ENCODE measurements around the gene SPACA7. TPM values are rescaled to one million over a fixed set of nuclear protein-coding genes. Genes with fewer than 3 reads are reported as not detected.
"Not testable (repeated sequence)": the region's sequence is repeated elsewhere in the genome, so short reads cannot be mapped to it uniquely, and the experiment has no call there.

The SPACA7 gene
- polyA plus RNA-seq, 1 donor: not detected

DNA sequence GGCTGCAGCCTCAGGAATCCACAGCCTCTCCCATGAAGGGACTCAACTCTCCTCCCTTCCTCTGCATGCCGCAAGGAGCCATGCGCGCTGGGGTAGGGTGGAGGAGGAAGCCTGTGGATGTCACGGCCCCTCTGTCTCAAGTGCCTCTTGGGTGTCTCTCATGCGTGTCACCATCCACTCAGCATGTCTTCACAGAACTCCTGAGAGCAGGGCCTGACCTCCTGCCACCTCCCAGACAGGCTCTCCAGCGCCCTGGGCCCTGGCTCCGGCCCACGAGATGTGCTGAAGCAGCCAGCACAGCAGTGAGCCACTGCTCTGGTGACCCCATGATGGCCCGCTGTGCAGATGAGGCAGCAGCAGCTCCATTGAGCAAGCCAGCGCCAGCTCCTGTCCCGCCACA lies 25.9 kb upstream of the SPACA7 start:
- no peak for DNase-seq (ENCODE audit: low read depth)

DNA sequence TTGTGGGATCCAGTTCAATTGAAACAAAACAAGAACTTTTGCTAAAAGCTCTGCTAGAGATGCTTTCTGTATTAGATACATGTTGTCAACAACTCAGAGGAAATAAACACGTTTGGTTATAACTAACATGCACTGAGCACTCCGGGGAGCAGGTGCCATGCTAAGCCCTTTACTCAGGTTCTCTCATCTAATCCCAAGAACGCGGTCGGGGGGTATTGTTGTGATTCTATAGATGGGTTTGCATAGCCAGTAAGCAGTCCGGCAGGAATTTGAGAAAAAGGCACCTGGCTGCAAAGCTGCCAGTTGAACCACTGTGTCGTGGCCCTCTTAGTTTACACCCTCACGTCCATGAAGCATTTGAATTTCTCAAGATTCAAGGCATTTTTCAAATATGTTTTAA lies 24.3 kb upstream of the SPACA7 start:
- DNase-seq (ENCODE audit: low read depth): no peak

DNA sequence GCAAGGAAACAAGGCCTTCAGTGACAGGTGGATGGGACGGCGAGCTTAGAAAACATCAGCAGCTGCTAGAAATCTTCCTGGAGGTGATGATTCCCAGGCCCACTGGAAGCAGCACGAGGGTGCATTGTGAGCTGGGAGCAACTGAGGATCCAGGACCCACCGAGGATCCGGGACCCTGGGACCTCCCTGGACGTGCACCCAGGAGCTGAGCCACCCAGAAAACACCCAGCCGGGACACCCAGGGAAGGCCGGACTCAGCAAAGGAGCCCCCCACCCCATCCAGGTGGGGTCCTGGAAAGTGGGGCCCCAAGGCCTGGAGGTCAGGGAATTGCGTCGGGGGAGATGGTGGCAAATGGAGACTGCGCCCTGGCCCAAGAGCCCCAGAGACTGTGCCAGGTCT lies 22.3 kb upstream of the SPACA7 start:
- no peak for DNase-seq (ENCODE audit: low read depth)

DNA sequence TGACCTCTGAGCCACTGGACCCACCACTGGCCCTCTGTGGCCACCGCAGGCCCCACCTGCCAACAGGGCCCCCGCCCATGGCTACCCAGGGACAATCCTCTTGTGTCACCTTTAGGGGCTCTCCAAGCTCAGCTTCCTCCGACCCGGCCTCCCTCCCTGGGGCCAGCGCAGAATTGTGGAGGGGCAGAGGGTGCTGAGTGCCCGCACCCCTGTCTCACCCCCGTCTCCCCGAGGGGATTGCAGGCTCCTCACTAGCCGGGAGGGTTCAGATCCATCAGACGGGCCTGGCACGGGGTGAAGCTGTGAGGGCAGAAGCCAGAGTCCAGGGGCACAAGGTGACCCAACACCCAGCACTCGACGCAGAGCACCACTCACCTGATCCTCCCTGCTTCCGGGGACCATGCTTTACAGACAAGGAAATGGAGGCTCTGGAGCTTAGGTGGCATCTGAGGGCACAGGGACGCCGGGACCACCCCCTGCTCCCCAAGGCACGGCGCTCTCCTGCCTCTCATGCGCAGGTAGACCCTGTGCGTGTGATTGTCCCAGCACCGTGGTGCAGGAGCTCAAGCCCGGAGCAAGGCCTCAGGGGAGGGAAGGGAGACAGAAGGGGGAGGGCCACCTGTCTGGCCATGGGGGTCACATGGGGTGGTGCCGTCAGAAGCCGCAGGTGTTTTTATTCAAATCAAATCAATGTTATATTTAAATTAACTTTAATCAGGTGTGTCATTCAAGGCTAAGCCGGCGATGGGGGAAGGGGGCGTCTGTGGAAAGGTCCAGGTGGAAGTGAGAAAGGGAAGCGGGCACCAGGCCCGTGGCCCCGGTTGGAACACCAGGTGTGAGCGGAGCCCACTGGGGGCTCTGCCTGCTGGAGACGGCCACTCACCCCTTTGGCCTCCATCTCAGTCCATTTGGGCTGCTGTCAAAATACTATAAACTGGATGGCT lies 21.6 kb upstream of the SPACA7 start:
- no peak for DNase-seq (ENCODE audit: low read depth)

DNA sequence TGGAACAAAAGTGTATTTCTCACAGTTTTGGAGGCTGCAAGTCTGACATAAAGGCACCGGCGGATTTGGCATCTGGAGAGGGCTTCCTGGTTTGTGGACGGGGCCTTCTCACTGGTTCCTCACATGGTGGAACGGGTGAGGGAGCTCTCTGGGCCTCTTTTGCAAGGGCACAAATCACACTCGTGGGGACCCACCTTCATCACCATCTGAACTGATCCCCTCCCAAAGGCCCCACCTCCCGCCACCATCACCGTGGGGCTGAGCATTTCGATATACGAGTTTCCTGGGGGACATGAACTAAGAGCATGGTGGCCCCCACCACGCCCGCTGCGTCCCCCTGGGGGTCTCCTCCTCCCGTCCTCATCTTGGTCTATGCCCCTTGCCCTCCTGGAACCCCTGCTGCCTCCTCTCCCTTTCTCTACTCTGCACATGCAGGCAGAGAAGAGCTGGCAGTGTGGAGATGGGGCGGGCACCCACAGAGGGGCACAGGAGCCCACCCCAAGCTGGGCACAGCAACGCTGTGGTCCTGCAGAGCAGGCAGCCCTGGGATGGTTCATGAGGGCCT lies 20.8 kb upstream of the SPACA7 start:
- no peak for DNase-seq (ENCODE audit: low read depth)

DNA sequence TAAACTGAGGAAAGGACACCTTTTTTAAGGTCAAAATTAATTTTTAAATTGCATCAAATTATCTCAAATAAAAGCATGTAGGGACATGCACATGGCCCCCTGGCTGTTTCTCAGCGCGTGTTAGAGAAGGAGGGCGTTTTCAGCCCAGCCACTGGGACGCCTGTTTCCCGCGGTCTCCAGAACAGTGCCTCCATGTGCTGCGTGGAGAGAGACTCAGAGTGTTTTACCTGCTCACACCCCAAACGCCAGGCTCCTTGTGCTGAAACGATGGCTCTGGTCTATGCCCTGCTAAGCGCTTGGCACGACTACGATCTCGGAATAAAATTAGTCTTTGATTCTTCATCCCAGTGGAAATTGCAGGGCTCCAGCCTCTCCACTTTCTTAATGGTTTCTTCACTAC lies 20.0 kb upstream of the SPACA7 start:
- no peak for DNase-seq (ENCODE audit: low read depth)

DNA sequence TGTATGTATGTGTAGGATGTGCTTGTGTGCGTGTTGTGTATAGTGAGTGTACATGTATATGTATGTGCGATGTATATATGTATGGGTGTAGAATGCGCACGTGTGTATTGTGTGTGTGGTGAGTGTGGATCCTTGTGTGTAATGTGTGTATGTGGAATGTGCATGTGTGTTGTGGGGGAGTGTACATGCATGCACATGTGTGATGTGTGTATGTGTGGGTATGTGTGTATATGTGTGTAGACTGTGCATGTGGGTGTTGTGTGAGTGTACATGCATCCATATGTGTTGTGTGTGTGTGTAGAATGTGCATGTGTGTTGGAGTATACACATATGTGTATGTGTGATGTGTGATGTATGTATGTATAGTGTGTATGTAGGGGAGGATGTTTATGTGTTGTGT lies 18.0 kb upstream of the SPACA7 start:
- DNase-seq (ENCODE audit: low read depth): no peak

DNA sequence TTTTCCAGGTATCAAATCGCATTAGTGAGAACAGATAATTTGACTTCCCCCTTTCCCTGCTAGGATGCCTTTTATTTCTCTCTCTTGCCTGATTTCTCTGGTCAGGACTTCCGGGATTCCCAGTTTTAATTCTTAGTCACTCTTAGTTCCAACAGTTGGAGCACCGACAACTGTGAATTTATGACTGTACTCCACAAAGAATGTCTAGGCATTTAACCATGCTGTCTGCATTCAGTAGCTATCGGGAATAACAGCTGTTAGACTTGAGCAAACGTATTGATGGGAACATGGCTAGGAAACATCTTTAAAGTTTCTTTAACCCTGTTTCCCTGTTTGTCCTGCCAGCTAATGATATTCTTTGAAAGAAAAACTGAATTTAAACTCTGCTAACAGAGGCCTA lies 14.1 kb upstream of the SPACA7 start:
- no peak for DNase-seq (ENCODE audit: low read depth)

DNA sequence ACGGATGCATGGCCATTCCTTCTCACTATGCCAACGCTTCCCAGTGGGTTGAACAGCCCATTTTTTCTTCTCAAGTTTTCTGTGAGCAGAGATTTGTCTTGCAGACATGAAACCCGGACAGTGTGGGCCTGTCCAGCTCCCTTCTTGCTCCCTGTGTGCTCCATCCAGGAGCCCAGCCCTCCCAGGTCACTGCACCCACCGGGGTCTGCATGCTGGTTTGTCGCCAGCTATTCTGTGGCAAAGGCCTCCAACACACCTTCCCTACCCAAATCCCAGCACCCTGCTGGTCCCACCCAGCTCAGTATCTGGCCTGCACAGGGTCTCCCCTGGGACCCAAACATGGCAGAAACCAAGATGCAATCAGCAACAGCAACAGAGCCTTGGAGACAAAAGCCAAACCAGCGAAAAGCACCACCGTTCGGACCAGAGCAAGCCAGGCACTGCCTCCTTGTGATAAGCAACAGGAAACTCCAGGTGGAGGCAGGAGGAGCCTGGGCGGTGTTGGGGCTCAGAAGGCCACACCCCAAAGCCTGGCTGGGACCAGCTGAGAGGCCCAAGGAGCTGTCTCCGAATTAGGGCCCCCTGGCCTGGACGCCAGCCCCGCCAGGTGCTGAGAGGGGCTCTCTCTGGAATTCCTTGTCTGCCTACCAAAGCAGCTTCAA lies 12.2 kb upstream of the SPACA7 start:
- no peak for DNase-seq (ENCODE audit: low read depth)

DNA sequence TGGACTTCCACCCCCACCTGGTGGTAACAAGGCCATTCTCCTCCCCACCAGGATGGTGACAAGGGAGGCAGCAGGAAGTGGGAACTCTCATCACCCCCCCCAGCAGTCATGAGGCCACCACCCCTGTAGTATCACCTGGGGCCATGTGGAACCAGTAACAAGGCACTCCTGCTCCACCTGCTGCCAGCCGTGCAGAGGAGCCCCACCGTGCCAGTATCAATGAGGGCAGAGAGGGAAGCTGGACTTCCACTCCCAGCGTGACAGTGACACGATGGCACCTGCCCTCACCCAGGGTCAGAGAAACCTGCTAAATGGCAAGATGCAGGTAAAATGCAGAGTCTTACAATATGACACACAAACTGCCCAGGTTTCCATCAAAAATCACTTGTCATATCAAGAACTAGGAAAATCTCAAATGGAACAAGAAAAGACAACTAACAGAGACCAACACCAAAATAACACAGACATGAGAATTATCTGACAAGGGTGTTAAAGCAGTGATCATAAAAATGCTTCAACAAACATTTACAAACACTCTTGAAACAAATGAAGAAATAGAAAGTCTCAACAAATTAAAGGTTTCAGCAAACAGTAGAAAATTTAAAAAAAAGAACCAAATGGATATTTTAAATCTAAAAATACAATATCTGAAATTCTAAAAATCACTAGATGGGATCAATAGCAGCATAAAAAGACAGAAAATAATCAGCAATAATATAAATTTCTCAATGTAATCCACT lies 9.1 kb upstream of the SPACA7 start:
- no peak for DNase-seq (ENCODE audit: low read depth)

DNA sequence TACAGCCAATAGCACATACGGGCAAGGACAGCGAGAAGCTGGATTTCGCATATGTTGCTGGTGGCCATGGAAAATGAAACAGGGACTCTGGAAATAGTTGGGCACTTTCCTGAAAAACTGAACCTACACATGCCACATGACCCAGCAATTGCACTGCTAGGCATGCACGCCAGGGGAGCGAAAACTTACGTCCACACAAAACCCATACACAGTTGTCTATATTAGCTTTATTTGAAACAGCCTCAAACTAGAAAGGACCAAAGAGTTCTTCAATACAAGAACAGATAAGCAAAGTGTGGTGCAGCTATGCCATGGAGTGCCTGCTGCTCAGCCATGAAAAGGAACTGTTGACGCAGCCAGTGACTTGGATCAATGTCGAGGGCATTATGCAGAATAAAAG lies 7.3 kb upstream of the SPACA7 start:
- DNase-seq (ENCODE audit: low read depth): no peak

DNA sequence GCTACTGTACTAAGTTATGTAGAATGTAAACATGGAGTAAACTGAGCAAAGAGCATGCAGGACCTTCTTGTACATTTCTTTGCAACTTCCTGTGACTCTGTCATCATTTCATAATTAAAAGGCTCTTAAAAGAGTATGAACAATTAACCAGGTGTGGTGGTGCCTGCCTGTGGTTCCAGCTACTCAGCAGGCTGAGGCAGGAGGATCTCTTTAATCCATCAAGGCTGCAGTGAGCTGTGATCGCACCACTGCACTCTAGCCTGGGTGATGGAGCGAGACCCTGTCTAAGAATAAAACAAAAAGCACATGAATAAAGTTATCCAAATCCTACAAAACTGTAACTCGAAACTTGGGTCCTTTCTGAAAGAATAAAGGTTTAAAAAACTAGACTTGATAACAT lies 5.8 kb upstream of the SPACA7 start:
- DNase-seq (ENCODE audit: low read depth): no peak

DNA sequence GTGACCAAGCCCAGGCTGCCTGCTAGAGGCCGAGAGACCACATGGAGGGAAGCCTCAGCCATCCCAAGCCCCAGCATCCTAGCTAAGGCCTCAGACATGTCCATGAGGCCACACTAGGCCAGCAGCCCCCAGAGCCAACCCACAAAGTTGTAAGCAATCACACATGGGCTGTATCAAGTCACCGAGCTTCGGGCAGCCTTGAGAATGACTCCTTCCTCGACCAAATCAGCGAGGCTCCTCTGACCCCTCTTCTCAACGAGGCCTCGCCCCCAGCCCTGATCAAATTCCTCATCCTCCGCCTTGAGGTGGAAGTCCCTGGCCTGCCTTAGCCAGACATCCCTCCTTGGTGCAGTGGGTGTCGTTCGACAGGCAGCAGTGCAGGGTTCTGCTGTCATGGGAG lies 1.9 kb upstream of the SPACA7 start:
- DNase-seq (ENCODE audit: low read depth): no peak

DNA sequence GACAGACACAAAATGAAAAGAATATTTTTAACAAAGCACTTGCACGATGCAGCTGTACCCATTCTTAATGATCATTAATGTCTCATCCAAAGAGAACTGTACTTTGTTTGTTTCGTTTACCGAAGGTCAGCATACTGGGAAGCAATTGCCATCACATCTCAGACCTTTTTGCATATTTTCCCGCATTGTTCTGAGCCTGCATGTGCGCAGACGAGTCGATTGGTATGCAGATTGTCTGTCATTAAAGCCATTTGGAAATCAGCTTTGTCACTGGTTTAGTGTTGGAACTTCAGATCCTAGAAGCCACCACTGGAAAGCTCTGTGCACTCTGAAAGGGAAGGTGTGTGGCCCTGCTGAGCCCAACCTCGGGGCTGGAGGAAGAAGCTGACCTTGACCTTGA lies 15.6 kb downstream of the SPACA7 start:
- no peak for DNase-seq (ENCODE audit: low read depth)

DNA sequence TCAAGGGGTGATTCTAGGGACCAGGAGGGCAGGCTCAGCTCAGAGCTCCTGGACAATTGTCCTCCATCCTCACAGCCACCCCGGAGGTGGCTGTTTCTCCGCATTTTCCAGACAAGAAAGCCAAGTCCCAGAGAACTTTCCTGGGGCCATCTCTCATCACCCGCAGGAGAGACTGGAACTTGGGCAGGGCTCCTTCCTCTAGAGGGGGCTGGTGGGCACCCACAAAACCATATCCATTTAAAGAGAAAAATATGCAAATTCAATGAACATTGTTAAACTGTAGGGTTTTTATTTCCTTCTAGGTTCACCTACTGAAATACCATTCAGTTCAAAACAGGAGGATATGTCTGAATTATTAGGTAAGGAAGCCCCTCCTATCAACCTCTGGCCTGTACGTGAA lies 16.6 kb downstream of the SPACA7 start:
- DNase-seq (ENCODE audit: low read depth): no peak

DNA sequence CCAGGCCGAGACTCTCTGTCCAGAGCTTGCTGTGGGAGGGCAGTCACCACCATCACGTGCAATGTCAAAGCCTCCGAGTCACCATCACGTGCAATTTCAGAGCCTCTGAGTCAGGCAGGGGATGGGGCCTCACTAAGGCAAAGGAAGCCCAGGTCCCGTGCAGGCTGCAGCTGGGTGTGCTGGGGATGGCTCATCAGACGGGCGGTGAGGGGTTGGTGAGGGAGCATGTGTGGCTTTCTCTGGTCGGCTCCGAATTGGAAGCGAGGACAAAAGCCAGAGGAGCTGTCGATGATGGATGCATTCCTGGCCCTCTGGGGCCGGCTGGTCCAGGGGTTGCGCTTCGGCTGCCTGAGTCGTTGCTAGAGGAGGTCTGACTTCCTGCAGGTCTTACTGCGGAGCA lies 18.9 kb downstream of the SPACA7 start:
- DNase-seq (ENCODE audit: low read depth): not testable (repeated sequence)

DNA sequence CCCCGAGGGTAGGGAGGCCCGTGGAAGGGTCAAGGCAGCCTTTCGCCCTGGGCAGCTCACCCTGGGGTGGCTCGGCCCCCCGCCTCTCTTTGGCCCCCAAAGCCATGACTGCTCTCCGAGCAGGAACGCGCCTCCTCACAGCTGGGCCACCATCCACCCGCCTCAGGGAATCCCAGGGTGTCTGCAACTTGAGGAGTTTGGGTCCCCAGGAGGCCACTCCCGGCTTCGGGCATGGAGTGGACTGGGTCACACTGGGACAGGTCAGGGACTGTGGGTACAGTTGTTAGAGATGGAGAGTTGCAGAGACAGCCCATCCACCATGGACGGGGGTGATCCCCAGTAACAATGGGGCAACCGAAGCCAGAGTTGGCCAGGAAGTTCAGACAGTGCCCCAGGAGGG lies 19.8 kb downstream of the SPACA7 start:
- DNase-seq (ENCODE audit: low read depth): not testable (repeated sequence)

DNA sequence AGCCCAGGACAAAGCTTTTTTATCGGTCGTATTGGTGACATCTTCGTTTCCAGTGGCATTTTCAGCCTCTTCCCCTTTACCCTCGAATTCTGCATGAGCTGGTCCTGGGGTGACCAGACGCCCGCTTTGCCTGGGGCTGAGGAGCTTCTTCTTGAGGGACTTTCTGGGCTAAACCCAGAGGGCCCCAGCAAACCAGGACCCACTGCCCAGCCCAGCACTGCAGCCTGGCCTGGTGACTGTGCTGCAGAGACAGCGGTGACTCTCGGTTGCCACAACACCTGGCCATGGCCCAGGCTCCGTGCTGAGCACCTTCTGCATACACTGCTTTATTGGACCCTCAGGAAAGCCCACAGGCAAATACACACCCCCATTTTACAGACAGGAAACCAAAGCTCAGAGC lies 21.0 kb downstream of the SPACA7 start:
- no peak for DNase-seq (ENCODE audit: low read depth)

DNA sequence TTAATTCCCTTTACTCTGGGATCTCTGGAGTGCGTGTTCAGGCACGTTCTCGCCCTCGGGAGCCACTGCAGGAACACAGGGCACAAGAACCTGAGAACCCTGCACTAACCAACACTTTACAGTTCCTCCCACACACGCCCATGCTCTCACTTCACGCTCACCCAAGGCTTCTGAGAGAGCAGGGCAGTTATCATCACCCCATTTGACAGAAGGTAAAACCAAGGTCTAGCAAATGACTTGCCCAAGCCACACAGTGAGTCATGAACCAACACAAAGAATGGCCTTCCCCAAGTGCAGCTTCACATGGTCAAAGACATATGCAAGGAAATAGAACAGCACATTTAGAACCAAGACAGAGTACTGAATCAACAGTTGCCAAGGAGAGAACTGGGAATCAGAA lies 22.2 kb downstream of the SPACA7 start:
- DNase-seq (ENCODE audit: low read depth): not testable (repeated sequence)

DNA sequence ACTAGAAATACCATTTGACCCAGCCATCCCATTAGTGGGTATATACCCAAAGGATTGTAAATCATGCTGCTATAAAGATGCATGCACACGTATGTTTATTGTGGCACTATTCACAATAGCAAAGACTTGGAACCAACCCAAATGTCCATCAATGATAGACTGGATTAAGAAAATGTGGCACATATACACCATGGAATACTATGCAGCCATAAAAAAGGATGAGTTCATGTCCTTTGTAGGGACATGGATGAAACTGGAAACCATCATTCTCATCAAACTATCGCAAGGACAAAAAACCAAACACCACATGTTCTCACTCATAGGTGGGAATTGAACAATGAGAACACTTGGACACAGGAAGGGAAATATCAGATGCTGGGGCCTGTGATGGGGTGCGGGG lies 33.7 kb downstream of the SPACA7 start:
- not testable (repeated sequence) for DNase-seq (ENCODE audit: low read depth)

DNA sequence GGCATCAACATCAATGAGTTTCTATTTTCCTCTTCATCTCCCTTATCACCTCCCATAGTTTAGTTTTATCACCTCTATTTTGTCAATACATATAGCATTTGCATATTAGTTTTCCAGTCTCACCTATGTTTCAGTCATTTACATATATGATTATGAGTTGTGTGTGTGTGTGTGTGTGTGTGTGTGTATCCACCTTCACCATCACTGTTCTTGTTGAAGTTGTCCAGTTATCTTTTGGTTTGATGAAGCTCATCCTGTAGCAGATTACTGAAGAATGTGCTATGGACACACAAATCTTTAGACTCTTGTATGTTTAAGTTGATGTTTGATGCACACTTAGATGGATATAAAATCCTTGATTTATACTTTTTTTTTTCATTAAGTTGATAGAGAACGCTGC lies 40.5 kb downstream of the SPACA7 start:
- DNase-seq (ENCODE audit: low read depth): no peak

DNA sequence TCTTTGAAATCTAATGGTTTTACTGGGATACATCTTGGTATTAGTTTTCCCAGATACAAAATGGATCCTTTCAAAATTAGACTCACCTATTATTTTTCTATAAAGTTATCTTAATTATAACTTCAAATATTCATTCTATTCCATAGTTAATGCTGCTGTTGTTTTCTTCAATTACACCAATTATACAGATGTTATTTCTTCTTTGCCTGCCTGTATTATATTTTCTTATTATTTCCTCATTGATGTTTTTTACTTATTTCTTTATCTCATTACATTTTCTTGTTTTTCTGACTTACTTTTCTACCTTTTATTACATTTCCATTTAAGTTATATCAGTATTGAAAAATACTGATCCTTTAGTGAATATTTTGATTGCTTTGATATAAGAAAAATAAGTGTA lies 40.9 kb downstream of the SPACA7 start:
- no peak for DNase-seq (ENCODE audit: low read depth)
